ENCODE measurements around the gene FIGNL1.

DNA sequence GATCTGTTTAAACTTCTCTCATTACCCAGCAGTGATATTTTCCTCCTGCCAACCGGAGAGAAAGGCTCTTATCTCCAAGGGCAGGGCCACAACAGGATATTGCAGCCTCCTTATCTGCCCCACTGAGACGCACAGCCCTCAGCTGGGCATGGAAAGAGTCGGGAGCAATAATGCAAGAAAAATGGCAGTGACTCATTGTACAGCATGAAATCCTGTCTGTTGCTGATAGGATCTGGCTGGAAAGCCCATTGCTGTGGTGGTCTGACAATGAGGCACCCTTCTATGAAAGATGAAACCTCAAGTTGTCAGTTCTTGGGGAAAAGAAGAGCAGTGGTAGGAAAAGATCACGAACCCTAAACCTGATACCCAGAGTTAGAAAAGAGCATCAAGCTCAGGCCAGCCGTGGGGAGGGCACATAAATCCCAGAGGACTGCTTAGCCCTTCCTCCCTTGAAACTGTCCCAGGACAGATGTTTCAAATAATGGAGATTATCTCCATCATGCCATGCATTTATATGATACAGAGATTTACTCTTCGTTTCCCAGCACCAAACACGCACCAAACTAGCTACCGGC, 47.0 kb upstream of the FIGNL1 start:
- TF ChIP-seq, protein P1, sequence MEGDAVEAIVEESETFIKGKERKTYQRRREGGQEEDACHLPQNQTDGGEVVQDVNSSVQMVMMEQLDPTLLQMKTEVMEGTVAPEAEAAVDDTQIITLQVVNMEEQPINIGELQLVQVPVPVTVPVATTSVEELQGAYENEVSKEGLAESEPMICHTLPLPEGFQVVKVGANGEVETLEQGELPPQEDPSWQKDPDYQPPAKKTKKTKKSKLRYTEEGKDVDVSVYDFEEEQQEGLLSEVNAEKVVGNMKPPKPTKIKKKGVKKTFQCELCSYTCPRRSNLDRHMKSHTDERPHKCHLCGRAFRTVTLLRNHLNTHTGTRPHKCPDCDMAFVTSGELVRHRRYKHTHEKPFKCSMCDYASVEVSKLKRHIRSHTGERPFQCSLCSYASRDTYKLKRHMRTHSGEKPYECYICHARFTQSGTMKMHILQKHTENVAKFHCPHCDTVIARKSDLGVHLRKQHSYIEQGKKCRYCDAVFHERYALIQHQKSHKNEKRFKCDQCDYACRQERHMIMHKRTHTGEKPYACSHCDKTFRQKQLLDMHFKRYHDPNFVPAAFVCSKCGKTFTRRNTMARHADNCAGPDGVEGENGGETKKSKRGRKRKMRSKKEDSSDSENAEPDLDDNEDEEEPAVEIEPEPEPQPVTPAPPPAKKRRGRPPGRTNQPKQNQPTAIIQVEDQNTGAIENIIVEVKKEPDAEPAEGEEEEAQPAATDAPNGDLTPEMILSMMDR (IDR thresholded peaks at IDR 0.05): no peak
- no peak for TF ChIP-seq POLR2A (IDR thresholded peaks at IDR 0.05)
